ENCODE results near the gene JAKMIP3.

- TF ChIP-seq CTCF (IDR thresholded peaks at IDR 0.05) (no peak), POLR2A (IDR thresholded peaks at IDR 0.05) (no peak)
Measured at GRCh38 chr10:132052124-132052523, 13.6 kb upstream of the JAKMIP3 start.
